WTC11 (cell line): ENCODE data around the gene DNAJC12. TPM values are rescaled to one million over a fixed set of nuclear protein-coding genes. Genes with fewer than 3 reads are reported as not detected.

Source experiments
- ATAC-seq: fragments of 200-7000 bp; cut with Tn5 transposase; 2 replicates; pipeline ENCODE4 v1.10.0; 2021; ENCODE audit warnings: mild to moderate bottlenecking, moderate library complexity
- CTCF ChIA-PET: fragments of 300-600 bp; sonication (Branson Sonifier 250); formaldehyde crosslinking; loops from one replicate; lab custom pipeline; 2021; ENCODE audit warnings: antibody characterized with exemption; lab: Charles Lee
- POLR2A ChIA-PET: fragments of 350-600 bp; sonication (Branson Sonifier 250); formaldehyde crosslinking; loops from one replicate; lab custom pipeline; 2021; ENCODE audit warnings: antibody characterized with exemption; lab: Charles Lee
- DNase-seq: peaks from one replicate; pipeline ENCODE4 v3.0.0; 2021; ENCODE audit warnings: low spot score
- H3K27ac Mint-ChIP-seq: 2 replicates; pipeline ENCODE4 v1.8.0; 2021; ENCODE audit warnings: mixed read lengths
- H3K27me3 Mint-ChIP-seq: 2 replicates; pipeline ENCODE4 v1.8.0; 2021; ENCODE audit warnings: low read depth, mild to moderate bottlenecking, moderate library complexity, mixed read lengths
- H3K36me3 Mint-ChIP-seq: 2 replicates; pipeline ENCODE4 v1.8.0; 2021; ENCODE audit warnings: mixed read lengths
- H3K4me1 Mint-ChIP-seq: 2 replicates; pipeline ENCODE4 v1.8.0; 2022; ENCODE audit warnings: mixed read lengths
- H3K4me3 Mint-ChIP-seq: 2 replicates; pipeline ENCODE4 v1.8.0; 2021; ENCODE audit warnings: mild to moderate bottlenecking, moderate library complexity, mixed read lengths
- H3K9me3 Mint-ChIP-seq: 2 replicates; pipeline ENCODE4 v1.8.0; 2021; ENCODE audit warnings: mixed read lengths
- CREM ChIP-seq: sonication (generic); formaldehyde crosslinking; IDR thresholded peaks from 2 replicates; pipeline ENCODE4 v1.8.1; 2022; ENCODE audit warnings: mild to moderate bottlenecking, missing genetic modification reagents, moderate library complexity
- HMGA2 ChIP-seq: fragments of 250-450 bp; sonication (Bioruptor Pico); IDR thresholded peaks from 2 replicates; pipeline ENCODE4 v1.4.0; 2021; ENCODE audit warnings: mild to moderate bottlenecking, moderate library complexity
- KAT7 ChIP-seq: sonication (generic); formaldehyde crosslinking; IDR thresholded peaks from 2 replicates; pipeline ENCODE4 v1.8.1; 2023; ENCODE audit warnings: missing genetic modification reagents, mild to moderate bottlenecking, borderline replicate concordance
- NFE2L1 ChIP-seq: sonication (generic); formaldehyde crosslinking; IDR thresholded peaks from 2 replicates; pipeline ENCODE4 v1.8.1; 2023; ENCODE audit warnings: missing genetic modification reagents
- NR3C1 ChIP-seq: sonication (generic); formaldehyde crosslinking; conservative IDR thresholded peaks from 2 replicates; pipeline ENCODE4 v1.8.1; 2023; ENCODE audit warnings: low read depth, mild to moderate bottlenecking, missing genetic modification reagents
- TCF7 ChIP-seq: sonication (generic); formaldehyde crosslinking; IDR thresholded peaks from 2 replicates; pipeline ENCODE4 v1.8.0; 2022; ENCODE audit warnings: mild to moderate bottlenecking, low read depth, missing genetic modification reagents, moderate library complexity
- ZNF121 ChIP-seq: sonication (generic); formaldehyde crosslinking; IDR thresholded peaks from 2 replicates; pipeline ENCODE4 v1.8.0; 2023; ENCODE audit warnings: missing genetic modification reagents
- ZNF423 ChIP-seq: fragments of 250-450 bp; sonication (Bioruptor Pico); IDR thresholded peaks from 2 replicates; pipeline ENCODE4 v2.1.2; 2022; ENCODE audit warnings: mild to moderate bottlenecking, moderate library complexity
- total RNA-seq: library from RNA; stranded (reverse); gene quantifications from 3 replicates; pipeline ENCODE4 v1.2.3, GENCODE V29; 2021
- TF ChIP-seq, protein P1 (sequence below): fragments of 200-600 bp; IDR thresholded peaks from 2 replicates; pipeline ENCODE4 v1.8.0; 2022; ENCODE audit warnings: antibody characterized with exemption
- TF ChIP-seq, protein P2 (sequence below): fragments of 250-450 bp; sonication (Bioruptor Pico); IDR thresholded peaks from 2 replicates; pipeline ENCODE4 v1.9.0; 2021; ENCODE audit warnings: moderate library complexity, mild to moderate bottlenecking, inconsistent platforms, borderline replicate concordance
- TF ChIP-seq, protein P3 (sequence below): fragments of 250-450 bp; sonication (Bioruptor Pico); IDR thresholded peaks from 2 replicates; pipeline ENCODE4 v1.8.0; 2021; ENCODE audit warnings: mild to moderate bottlenecking
- TF ChIP-seq, protein P4 (sequence below): sonication (generic); formaldehyde crosslinking; IDR thresholded peaks from 2 replicates; pipeline ENCODE4 v1.8.0; 2022; ENCODE audit warnings: mild to moderate bottlenecking, missing genetic modification reagents
- TF ChIP-seq, protein P5 (sequence below): fragments of 250-450 bp; sonication (Bioruptor Pico); conservative IDR thresholded peaks from 2 replicates; pipeline ENCODE4 v1.9.0; 2021; ENCODE audit warnings: mild to moderate bottlenecking
- TF ChIP-seq, protein P6 (sequence below): sonication (generic); formaldehyde crosslinking; IDR thresholded peaks from 2 replicates; pipeline ENCODE4 v1.8.0; 2023; ENCODE audit warnings: missing genetic modification reagents

The DNAJC12 gene
- total RNA-seq, 1 experiment from 2014 or later, result 0.94 TPM

DNA sequence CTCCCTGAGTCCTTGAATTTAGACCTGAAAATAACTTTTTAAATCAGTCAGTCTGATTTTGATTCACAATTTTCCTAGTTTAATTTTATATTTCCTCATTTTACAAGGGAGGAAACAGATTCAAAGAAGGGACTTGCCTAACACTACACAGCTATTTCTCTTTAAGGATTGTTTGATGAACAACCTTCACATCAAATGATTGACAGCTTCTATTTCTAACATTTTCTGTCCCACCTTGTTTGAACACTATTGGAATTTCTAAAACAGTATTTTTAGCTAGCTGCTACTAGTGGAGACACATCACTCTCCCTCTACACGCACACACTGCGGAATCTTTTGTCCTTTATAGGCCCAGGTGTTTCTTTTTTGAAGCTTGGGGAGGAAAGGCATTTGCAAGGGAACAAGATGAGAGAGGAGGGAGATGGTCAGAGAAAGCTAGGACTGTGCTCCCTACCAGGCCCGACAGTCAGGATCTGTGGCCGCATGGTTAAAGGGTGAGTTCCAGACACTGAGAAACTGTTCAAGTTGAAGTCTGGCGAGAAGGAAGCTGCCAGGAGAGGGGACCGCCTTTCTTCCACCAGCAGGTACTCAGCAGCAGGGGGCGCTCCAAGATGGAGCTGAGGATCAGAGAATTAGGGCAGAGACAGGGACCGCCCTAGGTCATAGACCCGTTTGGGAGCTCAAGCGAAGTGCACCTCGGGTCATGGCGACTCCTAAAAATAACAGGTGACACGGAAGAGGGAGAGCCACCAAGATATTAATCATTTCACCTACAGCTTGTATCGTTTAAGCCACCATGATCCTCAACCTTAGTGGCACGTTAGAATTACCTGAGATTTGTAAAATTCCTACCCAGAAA, 49.7 kb downstream of the DNAJC12 start (continued):
- TF ChIP-seq, protein P1, sequence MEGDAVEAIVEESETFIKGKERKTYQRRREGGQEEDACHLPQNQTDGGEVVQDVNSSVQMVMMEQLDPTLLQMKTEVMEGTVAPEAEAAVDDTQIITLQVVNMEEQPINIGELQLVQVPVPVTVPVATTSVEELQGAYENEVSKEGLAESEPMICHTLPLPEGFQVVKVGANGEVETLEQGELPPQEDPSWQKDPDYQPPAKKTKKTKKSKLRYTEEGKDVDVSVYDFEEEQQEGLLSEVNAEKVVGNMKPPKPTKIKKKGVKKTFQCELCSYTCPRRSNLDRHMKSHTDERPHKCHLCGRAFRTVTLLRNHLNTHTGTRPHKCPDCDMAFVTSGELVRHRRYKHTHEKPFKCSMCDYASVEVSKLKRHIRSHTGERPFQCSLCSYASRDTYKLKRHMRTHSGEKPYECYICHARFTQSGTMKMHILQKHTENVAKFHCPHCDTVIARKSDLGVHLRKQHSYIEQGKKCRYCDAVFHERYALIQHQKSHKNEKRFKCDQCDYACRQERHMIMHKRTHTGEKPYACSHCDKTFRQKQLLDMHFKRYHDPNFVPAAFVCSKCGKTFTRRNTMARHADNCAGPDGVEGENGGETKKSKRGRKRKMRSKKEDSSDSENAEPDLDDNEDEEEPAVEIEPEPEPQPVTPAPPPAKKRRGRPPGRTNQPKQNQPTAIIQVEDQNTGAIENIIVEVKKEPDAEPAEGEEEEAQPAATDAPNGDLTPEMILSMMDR, result peak; percentile 87

DNA sequence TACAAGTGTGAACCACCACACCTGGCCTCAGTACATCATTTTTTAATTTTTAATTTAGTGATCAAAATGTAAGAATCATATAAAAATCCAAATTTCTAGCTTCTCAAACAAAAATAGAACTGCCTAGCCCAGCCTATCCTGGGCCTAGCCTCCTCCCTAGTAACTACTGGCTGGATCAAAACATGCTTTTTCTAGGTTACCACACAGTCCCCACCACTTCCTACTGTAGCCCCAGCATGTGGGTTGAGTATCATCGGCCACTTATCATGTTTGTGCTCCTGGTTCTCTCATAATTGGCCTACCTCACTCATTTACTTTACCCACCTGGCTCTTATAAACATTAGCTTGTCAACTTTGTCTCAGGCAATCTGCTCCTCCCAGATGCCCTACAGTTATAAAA, 52.9 kb downstream of the DNAJC12 start:
- DNase-seq, result no peak

More for the DNA sequence above, 52.9 kb downstream of the DNAJC12 start:
- CTCF ChIA-PET, result no interaction called here
- TF ChIP-seq NR3C1 (CRISPR knock-in tag), result no peak
- TF ChIP-seq NFE2L1 (CRISPR knock-in tag), result no peak
- TF ChIP-seq HMGA2 (CRISPR knock-in tag), result no peak
- TF ChIP-seq ZNF121, result no peak
- no peak for TF ChIP-seq ZNF423 (CRISPR knock-in tag)
- TF ChIP-seq, protein P2, sequence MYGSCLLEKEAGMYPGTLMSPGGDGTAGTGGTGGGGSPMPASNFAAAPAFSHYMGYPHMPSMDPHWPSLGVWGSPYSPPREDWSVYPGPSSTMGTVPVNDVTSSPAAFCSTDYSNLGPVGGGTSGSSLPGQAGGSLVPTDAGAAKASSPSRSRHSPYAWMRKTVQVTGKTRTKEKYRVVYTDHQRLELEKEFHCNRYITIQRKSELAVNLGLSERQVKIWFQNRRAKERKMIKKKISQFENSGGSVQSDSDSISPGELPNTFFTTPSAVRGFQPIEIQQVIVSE, result no peak
- TF ChIP-seq CREM (CRISPR knock-in tag), result no peak
- TF ChIP-seq, protein P3, sequence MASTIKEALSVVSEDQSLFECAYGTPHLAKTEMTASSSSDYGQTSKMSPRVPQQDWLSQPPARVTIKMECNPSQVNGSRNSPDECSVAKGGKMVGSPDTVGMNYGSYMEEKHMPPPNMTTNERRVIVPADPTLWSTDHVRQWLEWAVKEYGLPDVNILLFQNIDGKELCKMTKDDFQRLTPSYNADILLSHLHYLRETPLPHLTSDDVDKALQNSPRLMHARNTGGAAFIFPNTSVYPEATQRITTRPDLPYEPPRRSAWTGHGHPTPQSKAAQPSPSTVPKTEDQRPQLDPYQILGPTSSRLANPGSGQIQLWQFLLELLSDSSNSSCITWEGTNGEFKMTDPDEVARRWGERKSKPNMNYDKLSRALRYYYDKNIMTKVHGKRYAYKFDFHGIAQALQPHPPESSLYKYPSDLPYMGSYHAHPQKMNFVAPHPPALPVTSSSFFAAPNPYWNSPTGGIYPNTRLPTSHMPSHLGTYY (CRISPR knock-in tag), result no peak
- TF ChIP-seq TCF7 (CRISPR knock-in tag), result no peak
- TF ChIP-seq, protein P4, sequence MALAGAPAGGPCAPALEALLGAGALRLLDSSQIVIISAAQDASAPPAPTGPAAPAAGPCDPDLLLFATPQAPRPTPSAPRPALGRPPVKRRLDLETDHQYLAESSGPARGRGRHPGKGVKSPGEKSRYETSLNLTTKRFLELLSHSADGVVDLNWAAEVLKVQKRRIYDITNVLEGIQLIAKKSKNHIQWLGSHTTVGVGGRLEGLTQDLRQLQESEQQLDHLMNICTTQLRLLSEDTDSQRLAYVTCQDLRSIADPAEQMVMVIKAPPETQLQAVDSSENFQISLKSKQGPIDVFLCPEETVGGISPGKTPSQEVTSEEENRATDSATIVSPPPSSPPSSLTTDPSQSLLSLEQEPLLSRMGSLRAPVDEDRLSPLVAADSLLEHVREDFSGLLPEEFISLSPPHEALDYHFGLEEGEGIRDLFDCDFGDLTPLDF (CRISPR knock-in tag), result no peak
- TF ChIP-seq KAT7, result no peak
- TF ChIP-seq, protein P5, sequence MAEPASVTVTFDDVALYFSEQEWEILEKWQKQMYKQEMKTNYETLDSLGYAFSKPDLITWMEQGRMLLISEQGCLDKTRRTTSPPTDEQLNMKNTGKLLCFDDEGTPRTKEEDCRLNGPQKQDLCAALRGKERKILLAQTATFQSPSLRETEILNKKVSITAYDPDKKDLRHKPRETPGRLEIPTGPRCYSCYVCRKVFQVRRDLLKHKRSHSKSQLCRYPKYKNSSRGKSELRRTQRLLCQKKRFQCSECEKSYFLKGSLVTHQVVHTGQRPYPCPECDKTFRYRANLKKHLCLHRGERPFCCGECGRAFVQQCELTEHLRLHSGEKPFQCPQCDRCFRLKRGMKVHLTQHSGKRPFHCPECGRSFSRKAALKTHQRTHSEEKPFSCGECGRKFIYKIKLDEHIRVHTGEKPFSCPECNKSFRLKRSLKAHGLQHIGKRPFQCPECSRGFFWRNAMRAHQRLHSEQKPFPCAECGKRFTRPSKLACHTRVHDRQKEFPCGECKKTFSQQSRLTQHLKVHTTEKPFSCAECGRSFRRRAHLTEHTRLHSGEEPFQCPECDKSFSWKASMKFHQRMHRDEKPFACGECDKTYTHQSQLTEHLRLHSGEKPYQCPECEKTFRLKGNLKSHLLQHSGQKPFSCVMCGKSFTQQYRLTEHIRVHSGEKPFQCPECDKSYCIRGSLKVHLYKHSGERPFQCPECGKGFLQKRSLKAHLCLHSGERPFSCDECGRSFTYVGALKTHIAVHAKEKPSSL (CRISPR knock-in tag), result no peak
- TF ChIP-seq, protein P1, result no peak
- TF ChIP-seq, protein P6, sequence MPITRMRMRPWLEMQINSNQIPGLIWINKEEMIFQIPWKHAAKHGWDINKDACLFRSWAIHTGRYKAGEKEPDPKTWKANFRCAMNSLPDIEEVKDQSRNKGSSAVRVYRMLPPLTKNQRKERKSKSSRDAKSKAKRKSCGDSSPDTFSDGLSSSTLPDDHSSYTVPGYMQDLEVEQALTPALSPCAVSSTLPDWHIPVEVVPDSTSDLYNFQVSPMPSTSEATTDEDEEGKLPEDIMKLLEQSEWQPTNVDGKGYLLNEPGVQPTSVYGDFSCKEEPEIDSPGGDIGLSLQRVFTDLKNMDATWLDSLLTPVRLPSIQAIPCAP (CRISPR knock-in tag), result no peak
- TF ChIP-seq, all 79 proteins: peak for 0
- Mint-ChIP-seq H3K4me3 (no peak overlapping the region), H3K27ac (no peak overlapping the region), H3K27me3 (no peaks in the 10 kb centered on the region; the same call in 1 of the 2 replicates), H3K4me1 (peaks cover 18% of the 10 kb centered on the region), H3K36me3 (no peaks in the 10 kb centered on the region), H3K9me3 (no peaks in the 10 kb centered on the region)
- ATAC-seq, result no peak
- POLR2A ChIA-PET, result interaction anchor here (0.6 kb wide), 1 partner anchor 257 kb away, joined by 7 read pairs; no protein-coding TSS in a partner anchor
